HuH-7 (cell line): Measurements from ENCODE around the gene GJC1.

Source experiments
- DNase-seq: peaks from one replicate; pipeline ENCODE4 v3.0.0; 2011; ENCODE audit warnings: low spot score

Gene GJC1

DNA sequence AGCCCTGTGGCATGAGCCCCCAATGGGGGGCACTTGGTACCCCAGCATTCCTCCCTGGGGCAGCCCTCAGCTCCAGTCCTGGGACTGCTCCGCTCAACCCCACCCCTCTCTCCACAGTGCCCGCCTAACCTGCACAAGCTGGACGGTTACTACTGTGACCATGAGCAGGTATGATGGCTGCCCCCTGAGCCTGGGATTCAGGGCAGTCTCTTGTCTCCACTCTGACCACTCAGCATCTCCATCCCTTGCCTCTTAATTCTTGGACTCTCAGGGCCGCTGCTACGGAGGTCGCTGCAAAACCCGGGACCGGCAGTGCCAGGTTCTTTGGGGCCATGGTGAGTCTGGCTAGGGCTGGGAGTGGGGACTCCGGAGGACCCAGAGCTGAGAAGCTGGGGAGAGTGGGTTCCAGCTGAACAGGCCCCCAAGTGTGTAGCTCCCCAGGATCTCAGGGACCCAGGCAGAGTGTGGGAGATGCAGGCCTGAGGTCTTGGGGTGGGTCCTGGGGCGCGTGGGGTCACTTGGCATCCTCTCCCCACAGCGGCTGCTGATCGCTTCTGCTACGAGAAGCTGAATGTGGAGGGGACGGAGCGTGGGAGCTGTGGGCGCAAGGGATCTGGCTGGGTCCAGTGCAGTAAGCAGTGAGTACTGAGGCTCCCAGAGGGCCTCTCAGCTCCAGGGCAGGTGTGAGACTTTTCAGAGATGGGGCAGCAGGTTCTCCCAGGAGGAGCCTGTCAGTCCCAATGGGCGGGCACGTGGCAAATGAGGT is 53.3 kb downstream of the GJC1 start:
- no peak for DNase-seq

DNA sequence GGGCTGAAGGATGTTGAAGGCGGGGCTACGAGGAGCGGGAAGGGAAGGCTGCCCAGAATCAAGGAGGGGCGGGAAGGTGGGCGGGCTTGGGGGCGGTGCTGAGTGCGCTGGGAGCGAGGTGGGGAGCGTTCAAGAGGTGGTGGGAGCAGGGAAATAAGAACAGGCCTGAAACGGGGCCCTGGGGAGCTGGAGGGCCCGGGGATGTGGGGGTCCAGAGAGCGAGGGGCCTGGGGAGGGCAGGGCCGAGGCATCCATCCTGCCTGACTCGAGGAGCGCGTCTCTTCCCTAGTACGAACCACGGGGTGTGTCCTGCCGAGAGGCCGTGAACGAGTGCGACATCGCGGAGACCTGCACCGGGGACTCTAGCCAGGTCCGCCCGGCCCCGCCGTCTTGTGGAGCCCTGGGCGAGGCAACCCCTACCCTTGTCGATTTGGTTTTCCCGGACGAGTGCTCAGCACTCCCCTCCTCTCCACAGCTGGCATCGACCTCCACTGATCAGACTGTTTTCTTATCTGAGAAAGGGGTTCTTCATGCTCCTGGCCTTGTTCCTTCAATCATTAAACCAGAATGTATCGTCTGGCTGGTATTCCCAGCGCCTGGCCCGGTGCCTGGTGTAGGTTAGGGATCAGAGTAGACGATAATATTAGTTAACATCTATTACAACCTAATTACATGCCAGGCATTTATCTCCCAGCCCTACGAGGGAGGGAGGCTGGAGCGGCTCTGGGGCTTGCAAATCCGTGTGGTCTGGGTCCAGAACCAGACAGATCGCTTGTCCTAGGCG is 54.1 kb downstream of the GJC1 start:
- peak; percentile 80 for DNase-seq

DNA sequence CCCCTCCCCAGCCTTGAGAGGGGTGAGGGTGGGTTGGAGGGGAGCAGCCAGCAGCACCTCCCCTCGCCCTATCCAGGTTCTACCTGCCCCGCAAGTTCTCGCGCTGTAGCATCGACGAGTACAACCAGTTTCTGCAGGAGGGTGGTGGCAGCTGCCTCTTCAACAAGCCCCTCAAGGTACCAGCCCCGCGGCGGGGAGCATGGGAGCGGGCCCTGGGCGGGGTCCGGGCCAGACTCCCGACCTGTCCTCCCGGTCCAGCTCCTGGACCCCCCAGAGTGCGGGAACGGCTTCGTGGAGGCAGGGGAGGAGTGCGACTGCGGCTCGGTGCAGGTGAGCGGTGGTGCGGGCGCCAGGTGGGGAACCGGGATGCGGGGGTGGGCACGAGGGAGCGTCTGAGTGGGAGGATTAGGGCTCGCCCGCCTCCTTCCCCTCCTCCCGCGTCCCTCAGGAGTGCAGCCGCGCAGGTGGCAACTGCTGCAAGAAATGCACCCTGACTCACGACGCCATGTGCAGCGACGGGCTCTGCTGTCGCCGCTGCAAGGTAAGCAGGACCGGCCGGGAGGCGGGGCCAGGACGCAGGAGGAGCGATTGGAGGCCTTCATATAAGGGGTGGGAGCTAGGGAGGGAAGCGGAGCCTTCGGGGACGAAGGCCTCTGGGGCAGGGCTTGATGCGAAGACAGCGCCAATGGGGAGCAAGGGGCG is 54.8 kb downstream of the GJC1 start:
- peak; percentile 100 for DNase-seq

DNA sequence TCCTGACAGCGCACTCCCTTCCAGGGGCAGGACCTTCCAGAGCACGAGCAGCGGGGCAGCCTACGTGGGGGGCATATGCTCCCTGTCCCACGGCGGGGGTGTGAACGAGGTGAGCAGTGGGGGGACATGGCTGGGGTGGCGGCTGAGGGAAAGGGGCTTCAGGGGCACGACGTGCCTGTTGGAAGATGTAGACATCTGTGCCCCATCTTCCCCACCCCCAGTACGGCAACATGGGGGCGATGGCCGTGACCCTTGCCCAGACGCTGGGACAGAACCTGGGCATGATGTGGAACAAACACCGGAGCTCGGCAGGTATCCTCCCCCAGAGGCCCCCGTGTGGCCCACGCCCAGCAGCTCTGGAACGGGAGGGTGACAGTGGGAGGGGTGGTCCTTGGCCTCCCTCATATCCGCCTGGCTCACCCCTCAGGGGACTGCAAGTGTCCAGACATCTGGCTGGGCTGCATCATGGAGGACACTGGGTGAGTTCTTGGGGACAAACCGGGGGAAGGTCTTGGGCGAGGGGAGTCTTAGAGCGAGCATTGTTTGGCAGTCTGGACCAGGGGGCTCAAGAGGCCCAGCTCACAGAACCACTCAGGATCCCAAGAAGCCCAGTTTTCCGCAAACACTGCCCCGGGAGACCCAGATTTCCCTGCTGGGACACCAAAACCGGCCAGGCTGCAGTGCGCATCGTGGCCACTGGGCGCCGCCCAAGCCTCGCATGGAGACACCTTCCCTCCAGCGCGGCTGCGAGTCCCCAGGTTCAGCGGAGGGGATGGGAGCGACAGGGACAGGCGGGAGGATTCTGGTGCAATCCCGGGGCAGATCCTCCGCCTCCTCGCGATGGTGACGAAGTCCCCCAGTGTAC is 55.6 kb downstream of the GJC1 start:
- peak; percentile 99 for DNase-seq

DNA sequence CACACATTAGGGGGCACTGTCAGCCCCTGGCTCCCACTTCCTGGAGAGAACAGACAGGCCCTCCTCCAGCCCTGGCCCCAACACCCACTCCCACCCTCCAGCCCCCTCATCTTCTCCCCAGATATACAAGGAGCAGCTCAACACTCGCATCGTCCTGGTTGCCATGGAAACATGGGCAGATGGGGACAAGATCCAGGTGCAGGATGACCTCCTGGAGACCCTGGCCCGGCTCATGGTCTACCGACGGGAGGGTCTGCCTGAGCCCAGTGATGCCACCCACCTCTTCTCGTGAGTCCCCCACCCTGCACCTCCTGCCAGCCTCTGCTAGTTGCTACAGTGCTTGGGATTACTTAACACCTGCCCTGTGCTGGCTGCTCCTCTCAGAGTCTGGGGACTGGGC is 56.9 kb downstream of the GJC1 start:
- no peak for DNase-seq

DNA sequence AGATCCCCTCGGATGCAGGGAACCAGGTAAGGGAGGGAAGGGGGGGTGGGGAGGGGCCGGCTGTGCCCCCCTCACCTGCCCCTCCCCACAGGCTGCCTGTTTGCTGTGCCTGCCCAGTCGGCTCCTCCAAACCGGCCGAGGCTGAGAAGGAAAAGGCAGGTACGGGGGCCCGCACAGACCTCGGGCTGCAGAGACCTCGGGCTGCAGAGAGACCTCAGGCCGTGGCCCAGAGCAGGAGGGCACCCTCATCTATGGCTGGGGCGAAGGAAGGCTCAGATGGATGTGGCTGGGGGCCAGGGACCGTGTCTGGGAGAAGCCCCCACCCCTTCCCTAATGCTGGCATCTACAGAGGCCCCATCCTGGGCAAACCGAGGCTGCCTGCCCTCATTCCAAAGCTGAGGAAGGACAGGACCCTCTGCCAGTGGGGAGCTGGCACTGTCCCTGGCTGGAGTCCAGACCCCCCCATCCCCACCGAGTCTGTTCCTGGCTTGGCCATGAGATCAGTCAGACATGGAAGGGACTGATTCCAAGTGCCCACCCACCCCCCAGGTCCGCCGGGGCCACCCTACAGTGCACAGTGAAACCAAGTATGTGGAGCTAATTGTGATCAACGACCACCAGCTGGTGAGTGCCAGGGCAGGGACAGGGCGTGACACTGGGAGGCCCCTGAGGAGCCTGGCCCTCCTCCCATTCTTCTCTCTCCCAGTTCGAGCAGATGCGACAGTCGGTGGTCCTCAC is 57.6 kb downstream of the GJC1 start:
- DNase-seq = no peak

DNA sequence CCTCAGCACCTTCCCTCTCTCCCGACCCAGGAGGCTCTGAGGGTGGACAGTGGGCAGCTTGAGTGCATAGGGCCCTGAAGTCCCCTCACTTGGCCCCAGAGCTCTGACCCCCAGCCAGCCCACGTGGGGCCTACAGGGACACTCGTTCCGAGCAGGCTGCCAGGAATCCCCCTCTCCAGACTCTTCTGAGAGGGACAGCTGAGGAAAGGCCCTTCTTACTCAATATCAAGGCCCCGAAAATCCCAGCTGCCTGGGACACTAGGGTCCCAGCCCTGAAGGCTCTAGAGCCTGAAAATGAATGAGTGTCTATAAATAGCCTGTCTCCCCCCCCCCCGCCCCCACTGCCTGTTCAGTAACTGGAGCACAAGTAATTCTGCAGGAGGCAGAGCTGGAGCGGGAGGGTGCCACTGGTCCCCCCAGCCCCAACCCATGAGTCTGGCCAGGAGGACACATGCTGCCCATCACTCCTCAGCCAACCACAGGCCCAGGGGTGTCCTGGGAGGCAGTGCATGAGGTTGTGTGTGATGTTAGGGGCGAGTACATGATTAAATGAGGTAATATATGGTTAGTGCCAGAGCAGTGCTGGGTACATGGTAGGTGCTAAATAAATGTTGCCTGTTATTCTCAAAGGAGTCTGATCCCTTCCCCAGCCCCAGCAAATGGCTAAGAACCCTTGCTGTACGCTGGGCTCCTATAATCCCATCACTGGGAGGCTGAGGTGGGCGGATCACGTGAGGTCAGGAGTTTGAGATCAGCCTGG is 59.7 kb downstream of the GJC1 start:
- no peak for DNase-seq

DNA sequence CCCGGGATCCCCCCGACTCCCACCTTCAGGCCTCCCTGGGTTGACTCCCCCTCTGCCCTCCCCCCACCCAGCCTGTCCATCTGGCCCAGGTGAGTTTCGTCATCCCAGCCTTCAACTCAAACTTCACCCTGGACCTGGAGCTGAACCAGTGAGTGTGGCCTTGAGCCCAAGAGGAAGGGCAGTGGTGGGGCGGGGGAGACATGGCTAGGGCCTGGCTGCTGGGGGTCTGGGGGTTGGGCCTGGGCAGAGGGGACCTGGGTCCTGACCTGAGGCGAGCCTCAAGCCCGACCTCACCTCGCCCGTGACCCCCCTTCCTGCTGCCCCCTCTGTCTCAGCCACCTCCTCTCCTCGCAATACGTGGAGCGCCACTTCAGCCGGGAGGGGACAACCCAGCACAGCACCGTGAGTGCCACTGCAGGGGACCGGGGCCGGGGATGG is 60.4 kb downstream of the GJC1 start:
- DNase-seq = no peak

DNA sequence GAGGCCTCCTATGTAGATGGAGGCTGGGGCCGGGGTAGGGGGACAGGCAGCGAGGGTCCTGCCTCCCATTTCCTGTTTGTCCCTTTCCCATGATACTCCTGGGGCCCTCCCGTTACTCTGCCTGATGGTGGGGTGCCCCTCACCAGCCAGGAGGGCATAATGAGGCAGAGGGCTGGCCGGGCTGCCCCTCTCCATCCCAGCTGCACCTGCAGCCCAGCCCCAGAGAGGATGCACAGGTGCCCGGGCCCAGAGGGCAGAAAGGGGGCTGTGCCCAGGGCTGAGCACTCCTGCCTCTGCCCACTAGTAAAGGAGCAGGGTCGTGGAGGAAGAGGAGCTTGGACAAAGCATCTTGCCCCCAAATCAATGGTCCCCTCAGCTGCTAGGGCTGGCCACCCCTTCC is 60.9 kb downstream of the GJC1 start:
- no peak for DNase-seq

DNA sequence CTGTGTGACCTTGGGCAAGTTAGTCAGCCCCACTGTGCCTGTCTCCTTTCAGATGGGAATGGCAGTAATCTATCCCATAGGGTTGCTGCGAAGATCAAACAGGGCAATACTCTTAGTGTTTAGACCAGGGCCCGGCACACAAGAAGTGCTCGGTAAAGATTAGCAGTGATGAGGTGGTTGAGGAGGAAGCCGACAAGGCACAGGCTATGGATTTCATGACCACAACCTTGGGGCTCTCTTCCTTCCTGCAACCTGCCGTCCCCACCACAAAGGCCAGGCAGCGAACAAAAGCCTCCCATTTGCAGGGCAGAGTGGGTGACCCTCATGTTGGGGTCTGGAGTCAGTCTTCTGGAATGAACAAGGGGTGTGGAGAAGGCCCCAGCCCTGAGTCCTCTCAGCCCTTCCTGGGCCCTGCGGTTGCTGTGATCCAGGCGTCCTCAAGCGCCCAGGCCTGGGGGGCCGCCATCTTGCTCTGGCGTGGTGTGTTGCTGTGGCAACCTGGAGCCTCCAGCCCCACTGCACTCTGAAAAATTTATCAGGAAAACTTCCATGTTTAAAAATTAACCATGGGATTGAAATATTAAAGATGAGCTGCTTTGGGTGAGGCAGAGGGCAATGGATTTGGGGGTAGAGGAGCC is 61.5 kb downstream of the GJC1 start:
- DNase-seq = no peak

DNA sequence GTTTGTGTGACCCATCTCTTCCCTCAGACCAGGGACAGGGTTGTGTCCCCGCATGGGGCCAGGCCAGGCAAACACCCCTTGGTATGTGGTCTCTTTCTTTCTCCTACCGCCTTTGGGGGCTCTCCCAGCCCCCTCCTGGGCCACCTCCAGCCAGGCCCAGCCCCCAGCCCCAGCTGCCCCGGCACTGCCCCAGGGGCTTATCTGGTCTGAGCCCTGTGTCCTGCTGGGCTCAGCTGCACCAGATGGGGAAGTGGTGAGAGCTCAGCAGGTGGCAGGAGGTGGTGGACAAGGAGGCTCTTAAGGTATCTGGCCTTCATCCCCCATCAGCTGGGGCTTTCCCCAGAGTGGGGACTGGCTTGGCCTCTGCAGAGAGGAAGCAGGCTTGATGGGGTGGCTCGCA is 62.6 kb downstream of the GJC1 start:
- no peak for DNase-seq

DNA sequence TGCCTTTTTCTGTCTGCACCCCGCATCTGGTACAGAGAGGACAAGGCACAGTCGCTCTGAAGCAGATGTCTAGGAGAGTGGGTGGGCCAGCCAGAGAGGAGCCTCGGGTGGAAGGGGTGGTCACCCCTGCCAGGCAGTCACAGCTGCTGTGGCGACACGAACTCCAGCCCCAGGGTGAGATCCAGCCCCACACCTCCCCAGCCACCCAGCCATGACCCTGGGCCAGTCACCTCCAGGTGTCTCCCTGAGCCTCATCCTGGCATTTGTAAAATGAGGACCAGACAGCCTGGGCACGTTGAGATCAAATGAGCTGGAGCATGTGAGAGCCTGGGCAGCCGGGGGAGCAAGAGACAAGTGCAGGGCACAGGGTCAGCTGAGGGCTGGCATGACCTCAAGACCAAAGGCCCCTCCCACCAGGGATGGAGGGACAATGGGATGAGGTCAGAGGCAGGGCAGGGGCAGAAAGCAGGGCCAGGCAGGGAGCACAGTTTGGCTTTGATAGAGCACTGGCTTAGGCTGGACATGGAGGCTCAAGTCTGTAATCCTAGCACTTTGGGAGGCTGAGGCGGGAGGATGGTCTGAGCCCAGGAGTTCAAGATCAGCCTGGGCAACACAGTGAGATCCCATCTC is 63.6 kb downstream of the GJC1 start:
- no peak for DNase-seq

DNA sequence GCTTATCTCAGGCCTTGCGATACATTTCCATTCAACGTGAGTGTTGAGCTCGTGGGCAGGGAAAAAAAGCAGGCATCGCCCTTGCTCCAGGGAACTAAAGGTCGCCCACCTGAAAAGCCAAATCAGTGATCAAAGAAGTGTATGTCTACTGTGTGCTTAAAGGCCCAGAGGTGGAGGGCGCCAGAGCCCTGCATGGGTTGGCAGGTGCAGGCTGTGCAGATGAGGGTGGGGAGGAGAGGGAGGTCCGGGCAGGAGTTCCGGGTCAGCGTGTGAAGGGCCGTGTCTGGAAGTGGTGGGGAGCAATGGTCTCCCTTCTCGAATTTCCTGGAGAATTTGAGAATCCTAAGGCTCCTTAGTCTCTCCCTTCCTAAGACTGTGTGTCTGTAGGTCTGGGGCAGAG is 64.1 kb downstream of the GJC1 start:
- no peak for DNase-seq

DNA sequence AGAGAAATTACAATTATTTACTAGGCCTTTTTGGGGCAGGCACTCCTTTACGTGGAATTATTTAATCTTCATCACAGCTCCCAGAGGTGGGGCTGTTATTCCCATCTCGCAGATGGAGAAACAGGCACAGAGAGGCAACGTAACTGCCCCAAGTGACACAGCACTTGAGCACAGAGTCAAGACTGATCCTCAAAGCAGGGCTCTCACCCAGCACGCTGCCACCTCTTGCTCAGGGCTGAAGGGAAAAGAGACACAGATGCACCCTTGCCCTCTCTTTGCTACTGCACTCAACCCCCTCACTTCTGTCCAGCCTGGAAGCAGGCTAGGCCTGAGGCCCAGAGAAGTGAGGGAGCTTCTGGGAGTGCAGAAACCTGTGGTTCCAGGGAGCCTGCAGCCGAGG is 66.9 kb downstream of the GJC1 start:
- DNase-seq = no peak

DNA sequence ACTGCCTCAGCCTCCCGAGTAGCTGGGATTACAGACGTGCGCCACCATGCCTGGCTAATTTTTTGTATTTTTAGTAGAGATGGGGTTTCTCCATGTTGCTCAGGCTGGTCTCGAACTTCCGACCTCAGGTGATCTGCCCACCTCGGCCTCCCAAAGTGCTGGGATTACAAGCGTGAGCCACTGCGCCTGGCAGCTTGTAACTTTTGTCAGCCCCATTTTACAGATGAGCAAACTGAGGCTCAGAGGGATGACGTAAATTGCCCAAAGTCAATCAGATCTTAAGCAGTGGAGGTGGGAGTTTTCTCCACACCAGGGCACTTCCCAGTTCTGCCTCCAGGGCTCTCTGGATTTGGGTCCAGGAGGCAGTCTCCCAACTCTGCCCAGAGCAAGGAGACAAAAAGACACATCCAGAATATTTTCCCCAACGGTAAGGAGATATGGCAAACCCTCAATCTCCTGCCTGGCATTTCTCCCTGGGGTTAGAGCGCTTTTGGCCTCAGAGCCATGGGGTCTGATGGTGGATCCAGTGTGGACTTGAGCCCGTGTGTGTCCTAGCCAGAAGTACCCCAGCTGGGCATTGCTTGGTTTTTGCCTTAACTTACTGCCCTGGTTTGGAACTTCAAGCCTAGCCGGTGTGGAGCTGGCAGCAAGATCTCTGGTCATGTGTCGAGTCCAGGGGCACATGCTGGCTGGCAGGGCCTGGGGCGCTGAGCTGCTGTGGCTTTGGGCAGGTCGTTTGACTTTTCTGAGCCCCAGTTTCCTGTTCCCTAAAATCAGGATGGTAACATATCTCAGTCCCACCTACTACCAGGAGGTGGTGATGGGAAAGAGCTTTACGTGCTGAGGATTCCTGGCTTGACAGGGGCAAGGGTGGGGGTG is 67.9 kb downstream of the GJC1 start:
- no peak for DNase-seq

DNA sequence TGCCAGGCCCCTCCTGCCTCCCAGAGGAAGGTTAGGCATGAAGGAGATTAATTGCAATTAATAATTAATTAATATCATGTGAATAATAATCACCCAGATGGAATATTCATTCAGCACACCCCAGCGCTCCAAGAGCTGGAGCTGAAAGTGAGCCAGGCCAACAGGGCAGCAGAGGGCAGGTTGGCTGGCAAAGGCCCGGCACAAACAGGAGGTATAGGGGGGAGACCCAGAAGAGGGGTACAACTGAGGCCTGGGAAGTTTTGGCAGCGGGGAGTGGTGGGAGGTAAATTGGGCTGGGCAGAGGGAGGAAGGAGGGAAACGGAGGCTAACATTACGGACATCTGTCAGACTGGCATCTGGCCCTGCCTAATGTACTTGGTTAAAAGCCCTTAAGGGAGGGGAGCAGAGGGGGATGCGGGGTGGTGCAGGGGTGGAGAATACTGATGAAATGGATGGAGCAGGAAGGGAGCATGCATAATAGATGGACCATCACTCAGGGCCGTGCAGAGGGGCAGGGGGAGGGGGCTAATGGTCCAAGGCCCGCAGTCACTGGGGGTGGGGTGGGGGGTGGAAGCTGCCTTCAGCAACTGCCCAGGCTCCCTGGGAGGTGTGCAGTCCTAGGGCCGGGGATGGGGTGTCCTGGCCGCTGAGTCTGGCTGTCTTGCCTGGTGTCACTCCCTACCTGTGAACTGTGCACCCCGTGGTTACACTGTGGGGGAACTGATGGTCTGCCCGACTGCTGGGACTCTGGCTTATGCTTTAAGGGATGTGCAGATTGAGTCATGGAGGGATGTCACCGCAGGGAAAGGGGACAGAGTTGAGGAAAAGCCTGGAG is 69.4 kb downstream of the GJC1 start:
- DNase-seq = no peak

DNA sequence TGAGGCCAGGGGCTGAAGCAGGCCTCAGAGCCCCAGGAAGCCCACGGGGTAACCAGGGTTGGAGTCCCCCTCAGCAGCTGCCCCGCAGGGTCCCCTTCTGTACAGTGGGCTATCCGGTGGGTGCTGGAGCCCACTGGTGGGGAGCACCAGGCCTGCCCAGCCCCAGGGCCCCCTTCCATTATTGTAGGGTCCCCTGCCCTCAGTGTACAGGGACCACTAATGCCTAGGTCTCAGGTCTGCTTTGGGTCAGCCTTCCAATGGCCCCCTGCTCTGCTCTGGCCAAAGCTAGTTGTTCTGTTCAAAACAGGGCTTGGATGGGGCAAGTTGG is 70.2 kb downstream of the GJC1 start:
- no peak for DNase-seq
